Measurements from ENCODE around the gene EVC2.

The EVC2 gene

GRCh38 chr4:5705647-5706320 is 2.6 kb downstream of the EVC2 start:
- peak in 1 of 2 experiments; percentile 79 for DNase-seq (ENCODE audit: low read depth in 1 of 2, low spot score in 1 of 2)
- in situ Hi-C loops (cut with HindIII; ENCODE audit: low pct_unique_long_range_greater_than_20kb, low sequenced_read_pairs) = no loop called here

GRCh38 chr4:5704276-5704675 is 4.1 kb downstream of the EVC2 start:
- no peak for TF ChIP-seq JUND (IDR thresholded peaks at IDR 0.05; ENCODE audit: low read depth)

More at GRCh38 chr4:5705647-5706320, 2.6 kb downstream of the EVC2 start:
- TF ChIP-seq JUND (IDR thresholded peaks at IDR 0.05; ENCODE audit: low read depth) = no peak

GRCh38 chr4:5703831-5704230 is 4.5 kb downstream of the EVC2 start:
- no peak for DNase-seq (ENCODE audit: low read depth in 1 of 2, low spot score in 1 of 2)
- in situ Hi-C loops (cut with HindIII; ENCODE audit: low pct_unique_long_range_greater_than_20kb, low sequenced_read_pairs) = no loop called here
- TF ChIP-seq JUND (IDR thresholded peaks at IDR 0.05; ENCODE audit: low read depth) = no peak

More at GRCh38 chr4:5704276-5704675, 4.1 kb downstream of the EVC2 start:
- in situ Hi-C loops (cut with HindIII; ENCODE audit: low pct_unique_long_range_greater_than_20kb, low sequenced_read_pairs) = no loop called here
- DNase-seq (ENCODE audit: low read depth in 1 of 2, low spot score in 1 of 2) = no peak

- TF ChIP-seq JUND (IDR thresholded peaks at IDR 0.05; ENCODE audit: low read depth) = no peak
- in situ Hi-C loops (cut with HindIII; ENCODE audit: low pct_unique_long_range_greater_than_20kb, low sequenced_read_pairs) = no loop called here
These were observed 6.4 kb downstream of the EVC2 start for GRCh38 chr4:5701971-5702370.

GRCh38 chr4:5700459-5700858 is 7.9 kb downstream of the EVC2 start:
- no peak for DNase-seq (ENCODE audit: low read depth in 1 of 2, low spot score in 1 of 2)
- TF ChIP-seq JUND (IDR thresholded peaks at IDR 0.05; ENCODE audit: low read depth) = no peak
- in situ Hi-C loops (cut with HindIII; ENCODE audit: low pct_unique_long_range_greater_than_20kb, low sequenced_read_pairs) = no loop called here

More at GRCh38 chr4:5701971-5702370, 6.4 kb downstream of the EVC2 start:
- no peak for DNase-seq (ENCODE audit: low read depth in 1 of 2, low spot score in 1 of 2)

GRCh38 chr4:5696341-5696740 is 12.0 kb downstream of the EVC2 start:
- DNase-seq (ENCODE audit: low read depth in 1 of 2, low spot score in 1 of 2) = no peak
- no peak for TF ChIP-seq JUND (IDR thresholded peaks at IDR 0.05; ENCODE audit: low read depth)
- in situ Hi-C loops (cut with HindIII; ENCODE audit: low pct_unique_long_range_greater_than_20kb, low sequenced_read_pairs) = no loop called here

- no peak for TF ChIP-seq JUND (IDR thresholded peaks at IDR 0.05; ENCODE audit: low read depth)
- in situ Hi-C loops (cut with HindIII; ENCODE audit: low pct_unique_long_range_greater_than_20kb, low sequenced_read_pairs) = no loop called here
These were observed 14.5 kb downstream of the EVC2 start for GRCh38 chr4:5693871-5694270.

GRCh38 chr4:5691491-5692132 is 16.7 kb downstream of the EVC2 start:
- DNase-seq (ENCODE audit: low read depth in 1 of 2, low spot score in 1 of 2) = no peak
- TF ChIP-seq JUND (IDR thresholded peaks at IDR 0.05; ENCODE audit: low read depth) = no peak
- in situ Hi-C loops (cut with HindIII; ENCODE audit: low pct_unique_long_range_greater_than_20kb, low sequenced_read_pairs) = no loop called here

More at GRCh38 chr4:5693871-5694270, 14.5 kb downstream of the EVC2 start:
- no peak for DNase-seq (ENCODE audit: low read depth in 1 of 2, low spot score in 1 of 2)

- no peak for TF ChIP-seq JUND (IDR thresholded peaks at IDR 0.05; ENCODE audit: low read depth)
- in situ Hi-C loops (cut with HindIII; ENCODE audit: low pct_unique_long_range_greater_than_20kb, low sequenced_read_pairs) = no loop called here
- no peak for DNase-seq (ENCODE audit: low read depth in 1 of 2, low spot score in 1 of 2)
These were observed 19.3 kb downstream of the EVC2 start for GRCh38 chr4:5689065-5689464.

GRCh38 chr4:5686338-5686737 is 22.0 kb downstream of the EVC2 start:
- in situ Hi-C loops (cut with HindIII; ENCODE audit: low pct_unique_long_range_greater_than_20kb, low sequenced_read_pairs) = no loop called here

GRCh38 chr4:5685296-5685695 is 23.1 kb downstream of the EVC2 start:
- no peak for TF ChIP-seq JUND (IDR thresholded peaks at IDR 0.05; ENCODE audit: low read depth)
- in situ Hi-C loops (cut with HindIII; ENCODE audit: low pct_unique_long_range_greater_than_20kb, low sequenced_read_pairs) = no loop called here
- DNase-seq (ENCODE audit: low read depth in 1 of 2, low spot score in 1 of 2) = no peak

More at GRCh38 chr4:5686338-5686737, 22.0 kb downstream of the EVC2 start:
- no peak for DNase-seq (ENCODE audit: low read depth in 1 of 2, low spot score in 1 of 2)
- no peak for TF ChIP-seq JUND (IDR thresholded peaks at IDR 0.05; ENCODE audit: low read depth)

GRCh38 chr4:5683566-5683965 is 24.8 kb downstream of the EVC2 start:
- no peak for DNase-seq (ENCODE audit: low read depth in 1 of 2, low spot score in 1 of 2)
- in situ Hi-C loops (cut with HindIII; ENCODE audit: low pct_unique_long_range_greater_than_20kb, low sequenced_read_pairs) = no loop called here
- TF ChIP-seq JUND (IDR thresholded peaks at IDR 0.05; ENCODE audit: low read depth) = no peak

- no peak for TF ChIP-seq JUND (IDR thresholded peaks at IDR 0.05; ENCODE audit: low read depth)
- no peak for DNase-seq (ENCODE audit: low read depth in 1 of 2, low spot score in 1 of 2)
- in situ Hi-C loops (cut with HindIII; ENCODE audit: low pct_unique_long_range_greater_than_20kb, low sequenced_read_pairs) = no loop called here
These were observed 29.4 kb downstream of the EVC2 start for GRCh38 chr4:5678977-5679376.

All from T47D (cell line).